ENCODE results near the gene ITGB6.
A peak's percentile ranks its signal among the peaks of the same experiment; 100 is the strongest.

ITGB6 gene

GRCh38 chr2:160199683-160200389, at the start of gene ITGB6:
Gene ITGB6 (minus strand): TSS chr2:160200272. CDS start chr2:160200063, 209 bp downstream.
- no peak for DNase-seq

- no peak for DNase-seq
Observed at GRCh38 chr2:160247296-160248035, 47.4 kb upstream of the ITGB6 start.

GRCh38 chr2:160246356-160246755, 46.3 kb upstream of the ITGB6 start:
- no peak for DNase-seq

- DNase-seq: no peak
Observed at GRCh38 chr2:160245614-160246155, 45.6 kb upstream of the ITGB6 start.

- no peak for DNase-seq
Observed at GRCh38 chr2:160242893-160243564, 43.0 kb upstream of the ITGB6 start.

- no peak for DNase-seq
Observed at GRCh38 chr2:160241251-160242137, 41.4 kb upstream of the ITGB6 start.

- no peak for DNase-seq
Observed at GRCh38 chr2:160239436-160239835, 39.4 kb upstream of the ITGB6 start.

- DNase-seq: no peak
Observed at GRCh38 chr2:160238392-160238791, 38.3 kb upstream of the ITGB6 start.

GRCh38 chr2:160232905-160233475, 32.9 kb upstream of the ITGB6 start:
- DNase-seq: no peak

GRCh38 chr2:160229591-160229990, 29.5 kb upstream of the ITGB6 start:
- DNase-seq: no peak

GRCh38 chr2:160228141-160228917, 28.3 kb upstream of the ITGB6 start:
- no peak for DNase-seq

- no peak for DNase-seq
Observed at GRCh38 chr2:160227293-160227915, 27.3 kb upstream of the ITGB6 start.

GRCh38 chr2:160226367-160226766, 26.3 kb upstream of the ITGB6 start:
- DNase-seq: no peak

GRCh38 chr2:160225722-160226121, 25.6 kb upstream of the ITGB6 start:
- DNase-seq: no peak

GRCh38 chr2:160224507-160224906, 24.4 kb upstream of the ITGB6 start:
- DNase-seq: no peak

- peak; percentile 21 for DNase-seq
Observed at GRCh38 chr2:160224060-160224459, 24.0 kb upstream of the ITGB6 start.

- DNase-seq: no peak
Observed at GRCh38 chr2:160223560-160223959, 23.5 kb upstream of the ITGB6 start.

GRCh38 chr2:160222546-160223283, 22.6 kb upstream of the ITGB6 start:
- DNase-seq: no peak

- DNase-seq: no peak
Observed at GRCh38 chr2:160221391-160222276, 21.6 kb upstream of the ITGB6 start.
